Motor neuron (in vitro differentiated cells): Measurements from ENCODE around the gene AKT1. TPM values are rescaled to one million over a fixed set of nuclear protein-coding genes. Genes with fewer than 3 reads are reported as not detected.

Experiments
- ATAC-seq, 8 experiments: fragments of 200-7000 bp; cut with Tn5 transposase; replicated peaks in 6 of 8; 2 replicates each; pipeline ENCODE4 v1.8.0; 2021; ENCODE audit warnings: mild to moderate bottlenecking in 8 of 8, moderate library complexity in 8 of 8
- H3K27ac ChIP-seq, 2 donors: fragments of 250-450 bp; sonication (Bioruptor Pico); 2 replicates each; pipeline ENCODE4 v1.9.0; 2021; ENCODE audit warnings: antibody characterized with exemption in 2 of 2, mild to moderate bottlenecking in 2 of 2, moderate library complexity in 1 of 2
- H3K4me1 ChIP-seq, 2 donors: fragments of 250-450 bp; sonication (Bioruptor Pico); replicated peaks in 1 of 2; 2 replicates each; pipeline ENCODE4 v1.6.1; 2021; ENCODE audit warnings: antibody characterized with exemption in 2 of 2, mild to moderate bottlenecking in 2 of 2, moderate library complexity in 1 of 2
- H3K4me3 ChIP-seq, 5 donors: fragments of 250-450 bp; sonication (Bioruptor Pico); 2 replicates each; pipeline ENCODE4 v1.9.0; 2021; ENCODE audit warnings: antibody characterized with exemption in 5 of 5, mild to moderate bottlenecking in 5 of 5, moderate library complexity in 4 of 5
- WGBS, 10 experiments: fragments of 450-650 bp; shearing (Covaris generic); methylation state at CpG; one replicate each; pipeline ENCODE4 v1.0.0; 2022; 5-methylcytosine and 5-hydroxymethylcytosine counted together
- in situ Hi-C, 9 experiments: fragments of 400-800 bp; cut with MboI; loops; one replicate each; pipeline ENCODE4 v1.15.0; 2021; ENCODE audit warnings: low sequenced_read_pairs in 9 of 9, low pct_unique_long_range_greater_than_20kb in 2 of 9; ENCODE audit not compliant: unreplicated experiment in 9 of 9
- total RNA-seq, 8 experiments: library from RNA; unstranded; fragments of 300-600 nt; gene quantifications; 2 replicates each; pipeline versions ENCODE4 v1.2.3 to v1.2.4, GENCODE V29; 2022

AKT1 gene
- total RNA-seq, 8 experiments from 2014 or later = 55.9 to 120 (median 96.6) TPM

GRCh38 chr14:104784846-104785707 lies 10.5 kb downstream of the AKT1 start:
- no peak overlapping the region for H3K27ac ChIP-seq
- WGBS, 10 experiments = 70 to 100% (median 94%) methylated on average over 2 to 5 of the region's 36 CpGs; no CpG with 5 or more reads in 7 of the 10 experiments
- in situ Hi-C loops = no loop called here
- ATAC-seq = peak in 2 of 8 experiments; percentile 6 to 44
- no peak overlapping the region for H3K4me3 ChIP-seq
- H3K4me1 ChIP-seq = peaks cover 10 to 28% of the 10 kb centered on the region in 2 donors

GRCh38 chr14:104784218-104784568 lies 11.4 kb downstream of the AKT1 start:
- Histone ChIP-seq H3K4me1 (peaks cover 10 to 28% of the 10 kb centered on the region in 2 donors), H3K4me3 (no peak overlapping the region), H3K27ac (no peak overlapping the region)
- WGBS, 10 experiments = 80 to 100% methylated on average over 1 to 3 of the region's 9 CpGs; no CpG with 5 or more reads in 8 of the 10 experiments
- in situ Hi-C loops = no loop called here
- ATAC-seq = peak in 3 of 8 experiments; percentile 18 to 41 (median 25)

GRCh38 chr14:104783484-104784217 lies 11.9 kb downstream of the AKT1 start:
- in situ Hi-C loops = no loop called here
- no peak overlapping the region for H3K4me3 ChIP-seq
- peaks cover 5 to 25% of the 10 kb centered on the region in 2 donors for H3K4me1 ChIP-seq
- peak in 3 of 8 experiments; percentile 5 to 33 (median 20) for ATAC-seq
- 100% methylated on average over 1 of the region's 16 CpGs; no CpG with 5 or more reads in 9 of the 10 experiments for WGBS, 10 experiments
- peak overlapping the region in 1 of 2 donors; percentile 6 for H3K27ac ChIP-seq

- no peak for ATAC-seq
- Histone ChIP-seq H3K4me1 (peaks cover 8 to 25% of the 10 kb centered on the region in 2 donors), H3K4me3 (no peak overlapping the region), H3K27ac (peak overlapping the region in 1 of 2 donors; percentile 55)
- in situ Hi-C loops = no loop called here
- 75 to 100% (median 80%) methylated on average over 1 to 2 of the region's 13 CpGs; no CpG with 5 or more reads in 7 of the 10 experiments for WGBS, 10 experiments
Measured at GRCh38 chr14:104782808-104783139, 12.8 kb downstream of the AKT1 start.

- peak overlapping the region in 1 of 2 donors; percentile 55 for H3K27ac ChIP-seq
- WGBS, 10 experiments = 60% methylated on average over 1 of the region's 28 CpGs; no CpG with 5 or more reads in 9 of the 10 experiments
- peak in 1 of 8 experiments; percentile 12 for ATAC-seq
- H3K4me1 ChIP-seq = peaks cover 10 to 27% of the 10 kb centered on the region in 2 donors
- no peak overlapping the region for H3K4me3 ChIP-seq
- in situ Hi-C loops = no loop called here
Measured at GRCh38 chr14:104782086-104782807, 13.3 kb downstream of the AKT1 start.

- peak overlapping the region in 1 of 2 donors; percentile 31 for H3K27ac ChIP-seq
- no peak overlapping the region for H3K4me3 ChIP-seq
- WGBS, 10 experiments = 100% methylated on average over 1 of the region's 20 CpGs; no CpG with 5 or more reads in 9 of the 10 experiments
- ATAC-seq = no peak
- in situ Hi-C loops = no loop called here
- H3K4me1 ChIP-seq = peaks cover 12 to 33% of the 10 kb centered on the region in 2 donors
Measured at GRCh38 chr14:104781271-104782077, 14.1 kb downstream of the AKT1 start.

GRCh38 chr14:104780513-104781030 lies 15.0 kb downstream of the AKT1 start:
- Histone ChIP-seq H3K4me3 (no peak overlapping the region), H3K4me1 (peaks cover 12 to 33% of the 10 kb centered on the region in 2 donors), H3K27ac (no peak overlapping the region)
- ATAC-seq = no peak
- 93% methylated on average over 13 of the region's 24 CpGs; no CpG with 5 or more reads in 9 of the 10 experiments for WGBS, 10 experiments
- in situ Hi-C loops = no loop called here

GRCh38 chr14:104779776-104780512 lies 15.6 kb downstream of the AKT1 start:
- in situ Hi-C loops = no loop called here
- 81 to 90% methylated on average over 5 to 13 of the region's 32 CpGs; no CpG with 5 or more reads in 8 of the 10 experiments for WGBS, 10 experiments
- no peak for ATAC-seq
- H3K4me3 ChIP-seq = no peak overlapping the region
- peaks cover 12 to 33% of the 10 kb centered on the region in 2 donors for H3K4me1 ChIP-seq
- H3K27ac ChIP-seq = no peak overlapping the region

GRCh38 chr14:104778694-104779331 lies 16.7 kb downstream of the AKT1 start:
- in situ Hi-C loops = no loop called here
- H3K27ac ChIP-seq = peak overlapping the region in 1 of 2 donors; percentile 85
- ATAC-seq = no peak
- H3K4me1 ChIP-seq = peaks cover 12 to 30% of the 10 kb centered on the region in 2 donors
- 82 to 100% (median 90%) methylated on average over 2 to 3 of the region's 15 CpGs; no CpG with 5 or more reads in 7 of the 10 experiments for WGBS, 10 experiments
- no peak overlapping the region for H3K4me3 ChIP-seq

- 40 to 93% (median 93%) methylated on average over 1 to 6 of the region's 15 CpGs; no CpG with 5 or more reads in 7 of the 10 experiments for WGBS, 10 experiments
Measured at GRCh38 chr14:104777808-104778249, 17.7 kb downstream of the AKT1 start.

More at GRCh38 chr14:104777808-104778249, 17.7 kb downstream of the AKT1 start:
- Histone ChIP-seq H3K4me1 (peaks cover 12 to 27% of the 10 kb centered on the region in 2 donors), H3K27ac (peak overlapping the region; percentile 39 to 85), H3K4me3 (no peak overlapping the region)
- in situ Hi-C loops = no loop called here
- ATAC-seq = no peak
